A549 treated with AZD9567 at 1 μM for 4 hours (cell line): ENCODE results near the gene CFL1. TPM values are rescaled to one million over a fixed set of nuclear protein-coding genes. Genes with fewer than 3 reads are reported as not detected.

Experiments used
- total RNA-seq: library from RNA; stranded (reverse); fragments of 200-300 nt; extraction: Qiagen RNA extraction; gene quantifications from 5 replicates; pipeline ENCODE4 v1.2.3, GENCODE V29; 2022; ENCODE audit not compliant: insufficient read depth

CFL1 gene
- total RNA-seq = 2,195 to 2,429 TPM (median 2,317 TPM) in 5 replicates

DNA sequence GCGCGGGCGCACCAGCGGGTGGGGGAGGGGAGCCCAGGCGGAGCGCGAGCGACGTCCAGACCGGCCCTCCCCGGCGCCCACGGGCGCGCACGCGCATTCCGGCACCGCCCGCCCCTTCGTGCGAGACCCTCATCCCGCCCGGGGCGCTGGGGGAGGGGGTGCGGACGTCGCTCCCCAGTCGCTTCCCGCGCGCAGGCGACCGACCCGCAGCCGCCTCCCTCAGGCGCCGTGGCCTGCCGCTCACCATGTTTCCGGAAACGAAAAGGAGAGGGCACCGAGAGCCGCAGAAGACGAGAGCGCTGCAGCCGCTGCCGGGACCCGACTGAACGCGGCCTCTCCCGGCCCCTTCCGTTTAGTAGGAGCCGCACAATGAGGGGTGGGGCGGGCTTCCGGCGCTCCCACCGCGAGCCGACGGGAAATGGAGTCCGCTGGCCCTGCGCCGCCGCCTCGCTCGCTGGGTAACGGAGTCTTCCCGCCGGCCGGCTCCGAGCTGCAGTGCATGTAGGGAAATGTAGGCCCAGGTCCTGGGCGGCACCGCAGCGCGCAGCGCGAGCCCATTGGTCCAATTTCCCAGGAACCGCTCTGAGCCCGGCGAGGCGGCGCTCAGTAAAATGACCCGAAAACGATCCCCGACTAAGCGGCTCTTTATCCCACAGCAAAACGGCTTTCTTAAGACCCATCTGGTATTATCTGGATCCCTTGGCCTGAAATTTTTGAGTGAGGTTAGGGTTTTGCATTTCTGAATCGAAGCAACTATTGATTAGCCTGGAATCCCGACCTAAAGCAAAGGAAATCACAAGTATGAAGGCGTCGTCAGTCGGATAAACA lies at the start of gene CFL1:
Gene CFL1, minus strand, starts transcription at position 328 of the 828 bp plus-strand sequence. Its CDS starts 81 bp downstream, at position 247.

DNA sequence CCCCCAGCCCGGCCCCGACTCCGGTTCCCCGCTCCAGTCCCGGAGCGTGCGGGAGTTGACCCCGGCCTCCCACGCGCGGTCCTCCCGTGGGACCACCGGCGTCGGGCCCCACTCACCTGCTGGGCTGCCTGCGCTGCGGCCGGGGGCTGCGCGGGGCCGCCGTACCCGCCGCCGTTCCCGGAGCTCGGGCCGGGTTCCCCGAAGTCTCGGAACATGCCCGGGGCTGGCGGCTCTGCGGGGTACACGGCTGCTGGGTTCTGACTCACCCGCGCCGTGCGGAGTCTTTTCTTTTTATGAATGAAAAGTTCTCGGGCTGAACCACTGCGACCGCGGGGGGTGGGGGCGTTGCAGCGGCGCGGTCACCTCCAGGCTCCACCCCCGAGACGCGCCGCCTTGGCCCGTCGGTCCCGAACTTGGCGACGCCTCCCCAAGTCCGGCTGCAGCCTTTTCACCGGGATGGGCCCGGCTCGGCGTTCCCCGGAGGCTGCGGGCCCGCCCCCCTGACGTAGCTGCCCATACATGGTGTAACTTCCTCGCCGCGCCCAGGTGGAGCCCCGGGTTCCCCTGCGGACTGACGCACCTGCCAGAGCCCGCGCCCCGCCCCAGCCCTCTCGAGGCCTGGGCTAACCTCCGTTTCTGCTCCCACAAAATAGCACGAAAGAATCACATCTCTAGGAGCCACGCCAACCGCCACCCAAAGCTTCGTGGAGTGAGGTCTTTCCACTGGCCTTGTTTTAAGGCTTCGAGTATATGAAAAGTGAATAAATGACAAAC lies 42.3 kb upstream of the CFL1 start, which contains the start of gene FOSL1:
Gene FOSL1, minus strand, starts transcription at position 264 of the 774 bp plus-strand sequence. Its CDS starts 49 bp downstream, at position 215.

DNA sequence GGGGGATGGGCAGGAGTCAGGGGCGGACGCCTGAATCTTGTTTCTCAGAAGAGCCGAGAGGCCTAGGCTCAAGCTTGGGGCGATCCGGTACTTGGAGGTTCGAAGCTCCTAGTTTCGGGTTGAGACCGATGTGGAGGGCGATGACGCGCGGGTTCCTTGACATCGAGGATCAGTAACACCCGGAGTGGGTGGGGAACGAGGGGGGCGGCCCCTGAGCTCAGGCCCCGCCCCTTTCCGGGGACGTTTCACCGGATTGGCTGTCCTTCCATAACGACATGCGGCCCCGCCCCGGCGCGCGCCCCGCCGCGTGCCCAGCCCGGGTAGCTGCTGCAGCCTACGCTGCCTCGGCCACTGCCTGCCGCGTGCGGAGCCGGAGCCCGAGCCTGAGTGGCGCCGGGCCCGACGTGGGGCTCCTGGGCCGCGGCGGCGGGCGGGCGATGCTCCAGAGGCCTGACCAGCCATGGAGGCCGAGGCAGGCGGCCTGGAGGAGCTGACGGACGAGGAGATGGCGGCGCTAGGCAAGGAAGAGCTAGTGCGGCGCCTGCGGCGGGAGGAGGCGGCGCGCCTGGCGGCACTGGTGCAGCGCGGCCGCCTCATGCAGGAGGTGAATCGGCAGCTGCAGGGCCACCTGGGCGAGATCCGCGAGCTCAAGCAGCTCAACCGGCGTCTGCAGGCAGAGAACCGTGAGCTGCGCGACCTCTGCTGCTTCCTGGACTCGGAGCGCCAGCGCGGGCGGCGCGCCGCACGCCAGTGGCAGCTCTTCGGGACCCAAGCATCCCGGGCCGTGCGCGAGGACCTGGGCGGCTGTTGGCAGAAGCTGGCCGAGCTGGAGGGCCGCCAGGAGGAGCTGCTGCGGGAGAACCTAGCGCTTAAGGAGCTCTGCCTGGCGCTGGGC lies 32.6 kb upstream of the CFL1 start, which contains the start of gene CCDC85B:
Gene CCDC85B, plus strand, starts transcription at position 350 of the 895 bp plus-strand sequence. Its CDS starts 111 bp downstream, at position 461.

DNA sequence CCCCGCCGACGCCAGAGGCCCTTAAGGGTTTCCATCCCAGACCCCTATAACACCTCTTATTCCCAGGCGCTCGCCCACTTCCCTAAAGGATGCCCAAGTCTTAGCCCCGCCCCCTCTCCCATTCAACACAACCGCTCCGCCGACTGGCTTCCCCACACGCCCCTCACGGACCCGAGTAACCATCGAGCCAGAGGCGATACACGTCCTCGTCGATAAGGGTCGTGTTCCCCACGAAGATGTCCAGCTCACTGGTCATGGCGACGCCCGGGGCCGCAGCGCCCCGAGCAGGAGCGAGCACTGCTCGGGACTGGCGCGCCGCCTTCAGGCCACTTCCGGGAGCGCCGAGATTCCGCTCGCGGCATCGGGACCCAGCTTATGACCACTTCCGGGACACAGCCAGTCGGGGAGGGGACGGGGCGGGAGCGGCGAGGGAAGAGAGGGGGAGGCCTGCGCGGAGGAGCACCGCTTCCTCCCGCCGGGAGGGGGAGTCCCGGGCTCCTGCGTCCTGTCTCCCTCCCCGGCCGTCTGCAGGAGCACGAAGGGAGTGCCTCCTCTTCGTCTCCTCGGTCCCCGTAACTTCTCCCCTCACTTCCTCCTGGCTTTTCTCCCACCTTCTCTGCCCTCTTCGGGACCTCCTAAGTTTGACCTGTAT lies 30.3 kb upstream of the CFL1 start, which contains the start of gene FIBP:
Gene FIBP, minus strand, starts transcription at position 309 of the 652 bp plus-strand sequence. Its CDS starts 53 bp downstream, at position 256.

DNA sequence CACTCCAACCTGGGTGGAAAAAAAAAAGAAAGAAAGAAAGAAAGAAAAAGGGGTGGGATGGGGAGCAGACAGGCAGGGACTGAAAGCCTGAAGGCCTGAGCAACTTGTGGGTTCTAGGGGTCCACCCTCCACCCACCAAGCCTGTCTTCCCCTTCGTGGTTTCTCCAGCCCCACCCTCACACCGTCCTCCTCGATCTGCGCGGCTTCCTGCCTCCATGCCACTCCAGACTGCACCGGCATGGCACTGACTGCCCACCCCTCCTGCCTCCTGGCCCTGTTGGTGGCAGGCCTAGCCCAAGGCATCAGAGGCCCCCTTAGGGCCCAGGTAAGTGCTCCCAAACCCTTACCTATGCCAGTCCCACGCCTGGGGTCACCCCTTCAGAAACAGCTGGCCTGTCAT lies 21.6 kb upstream of the CFL1 start, which contains the start of gene CTSW:
Gene CTSW, plus strand, starts transcription at position 221 of the 400 bp plus-strand sequence. Its CDS starts 18 bp downstream, at position 239.

DNA sequence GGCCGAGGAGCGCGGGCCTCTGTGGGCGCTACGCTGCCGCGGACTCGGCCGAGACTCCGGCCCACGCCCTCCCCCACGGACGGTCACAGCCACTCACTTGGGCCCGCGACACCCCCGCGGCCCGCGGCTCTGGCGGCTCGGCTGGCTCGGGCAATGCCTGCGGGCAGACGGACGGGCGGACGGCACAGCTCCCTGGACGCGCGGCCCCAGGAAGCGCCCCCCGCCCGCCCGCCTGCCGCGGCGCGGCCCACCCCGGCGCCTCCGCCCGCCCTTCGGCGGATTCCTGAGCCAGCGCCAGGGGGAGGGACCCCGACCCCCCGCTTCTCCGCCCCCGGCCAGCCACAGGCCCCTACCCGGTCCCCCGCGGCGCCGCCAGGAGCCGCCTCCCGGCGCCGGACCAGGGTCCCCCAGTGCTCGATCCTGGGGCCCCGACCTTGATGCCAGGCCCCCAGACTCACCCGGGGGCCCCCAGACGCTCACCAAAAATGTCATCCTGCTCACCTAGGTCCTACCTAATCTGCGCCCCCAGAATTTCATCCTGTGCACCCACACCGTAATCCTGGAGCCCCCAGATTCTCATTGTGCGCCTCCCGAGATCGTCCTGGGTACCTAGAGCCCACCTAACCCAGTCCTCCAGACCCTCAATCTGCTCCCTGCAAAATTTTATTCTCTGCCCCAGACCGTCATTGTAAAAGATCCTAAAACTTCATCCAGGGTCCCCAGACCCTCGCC lies 14.8 kb upstream of the CFL1 start, which contains the start of gene EFEMP2:
Gene EFEMP2, minus strand, starts transcription at position 215 of the 732 bp plus-strand sequence. CDS start 446 bp downstream, outside the sequence.

DNA sequence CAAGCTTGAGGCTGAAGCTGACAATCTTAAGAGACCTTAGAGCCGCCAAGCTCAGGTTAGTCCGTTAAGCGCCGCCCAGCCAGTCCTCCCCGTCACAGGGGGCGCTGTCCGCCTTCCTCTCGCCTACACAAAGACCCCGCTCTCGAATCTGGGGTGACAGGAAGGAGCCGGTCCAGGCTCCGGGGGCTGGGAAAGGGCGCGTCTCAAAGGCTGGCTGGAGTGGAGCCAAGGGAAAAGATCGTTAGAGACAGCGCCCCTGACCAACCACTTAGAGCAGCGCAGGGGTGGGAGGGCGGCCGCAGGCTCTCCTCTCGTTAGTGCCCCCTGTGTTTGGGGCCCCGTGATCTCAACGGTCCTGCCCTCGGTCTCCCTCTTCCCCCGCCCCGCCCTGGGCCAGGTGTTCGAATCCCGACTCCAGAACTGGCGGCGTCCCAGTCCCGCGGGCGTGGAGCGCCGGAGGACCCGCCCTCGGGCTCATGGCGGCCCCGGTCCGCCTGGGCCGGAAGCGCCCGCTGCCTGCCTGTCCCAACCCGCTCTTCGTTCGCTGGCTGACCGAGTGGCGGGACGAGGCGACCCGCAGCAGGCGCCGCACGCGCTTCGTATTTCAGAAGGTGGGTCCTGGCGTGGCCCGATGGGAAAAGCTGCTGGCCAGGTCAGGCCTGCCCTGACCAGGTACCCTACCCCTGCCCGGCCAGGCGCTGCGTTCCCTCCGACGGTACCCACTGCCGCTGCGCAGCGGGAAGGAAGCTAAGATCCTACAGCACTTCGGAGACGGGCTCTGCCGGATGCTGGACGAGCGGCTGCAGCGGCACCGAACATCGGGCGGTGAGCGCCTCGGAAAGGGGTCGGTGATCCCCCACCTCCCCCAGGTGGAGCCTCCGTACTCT lies 2.5 kb upstream of the CFL1 start, which contains the start of gene MUS81:
Gene MUS81, plus strand, starts transcription at position 156 of the 887 bp plus-strand sequence. Its CDS starts 321 bp downstream, at position 477.

DNA sequence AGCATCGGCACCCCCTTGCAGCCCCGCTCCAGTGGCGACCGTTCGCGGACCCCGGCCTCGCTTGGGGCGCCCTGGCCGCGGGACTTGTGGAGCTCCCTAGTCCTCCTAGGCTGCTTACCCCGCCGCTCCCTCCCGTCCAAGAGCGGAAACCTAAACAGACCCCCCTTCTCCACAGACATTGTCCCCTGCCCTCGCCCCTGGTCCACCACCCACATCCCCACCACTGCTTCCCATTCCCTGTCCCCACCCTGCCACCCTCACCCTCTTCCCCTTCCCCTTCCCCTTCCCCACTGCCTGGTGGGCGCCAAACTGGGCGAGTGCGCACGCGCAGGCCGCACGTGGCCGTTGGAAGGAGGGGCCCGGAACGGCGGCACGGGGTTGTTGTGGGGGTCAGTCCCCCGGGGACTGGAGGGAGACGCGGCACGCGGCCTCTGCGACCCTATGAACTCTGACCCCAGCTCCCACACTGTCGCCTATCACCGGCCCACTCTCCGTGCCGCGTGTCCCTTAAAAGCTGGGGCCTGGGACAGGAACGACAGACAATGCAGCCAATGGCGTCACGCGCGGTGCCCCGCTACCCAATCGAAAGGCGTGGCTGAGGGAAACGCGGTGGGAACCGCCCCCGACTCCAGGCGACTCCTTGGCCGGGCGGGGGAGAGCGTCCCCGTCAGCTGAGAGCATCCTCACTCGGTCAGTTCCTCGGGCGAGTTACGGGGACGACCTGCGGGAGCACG lies 24.5 kb downstream of the CFL1 start, which contains the start of gene SNX32:
Gene SNX32, plus strand, starts transcription at position 667 of the 734 bp plus-strand sequence. CDS start 103 bp downstream, outside the sequence.

Other genes starting within 250 kb of the CFL1 start
- 44.0 to 49.5 TPM (median 47.5 TPM) in 5 replicates for gene MAP3K11, start 244.0 kb downstream of the CFL1 start, total RNA-seq
- 25.3 to 38.8 TPM (median 37.9 TPM) in 5 replicates for gene PCNX3, start 242.4 kb downstream of the CFL1 start, total RNA-seq
- gene SIPA1, start 220.1 kb downstream of the CFL1 start, total RNA-seq = 11.1 to 21.7 TPM (median 18.4 TPM) in 5 replicates
- 52.1 to 79.3 TPM (median 74.8 TPM) in 5 replicates for gene RELA, start 195.3 kb downstream of the CFL1 start, total RNA-seq
- 31.3 to 46.9 TPM (median 45.7 TPM) in 5 replicates for gene KAT5, start 145.9 kb downstream of the CFL1 start, total RNA-seq
- 26.8 to 55.4 TPM (median 52.8 TPM) in 5 replicates for gene RNASEH2C, start 137.4 kb downstream of the CFL1 start, total RNA-seq
- gene AP5B1, start 77.2 kb downstream of the CFL1 start, total RNA-seq = 6.6 to 12.9 TPM (median 11.5 TPM) in 5 replicates
- 0.05 to 0.09 TPM (median 0.09 TPM) in 4 of 5 replicates, not detected in the other for gene OVOL1, start 71.1 kb downstream of the CFL1 start, total RNA-seq
- gene SNX32, start 24.2 kb downstream of the CFL1 start, total RNA-seq = 0.08 to 0.10 TPM (median 0.10 TPM) in 3 of 5 replicates, not detected in the others
- 18.2 to 33.2 TPM (median 29.7 TPM) in 5 replicates for gene MUS81, start 2.3 kb upstream of the CFL1 start, total RNA-seq
- 0.54 to 1.7 TPM (median 1.3 TPM) in 4 of 5 replicates, not detected in the other for gene EFEMP2, start 14.6 kb upstream of the CFL1 start, total RNA-seq
- 0.09 TPM in 3 of 5 replicates, not detected in the others for gene CTSW, start 21.7 kb upstream of the CFL1 start, total RNA-seq
- gene FIBP, start 30.3 kb upstream of the CFL1 start, total RNA-seq = 84.8 to 112 TPM (median 86.9 TPM) in 5 replicates
- gene CCDC85B, start 32.5 kb upstream of the CFL1 start, total RNA-seq = 28.3 to 53.4 TPM (median 46.1 TPM) in 5 replicates
- 119 to 205 TPM (median 139 TPM) in 5 replicates for gene FOSL1, start 42.2 kb upstream of the CFL1 start, total RNA-seq
- 34.9 to 51.5 TPM (median 45.0 TPM) in 5 replicates for gene C11orf68, start 60.9 kb upstream of the CFL1 start, total RNA-seq
- 129 to 249 TPM (median 206 TPM) in 5 replicates for gene DRAP1, start 61.2 kb upstream of the CFL1 start, total RNA-seq
- gene TSGA10IP, start 87.3 kb upstream of the CFL1 start, total RNA-seq = 0.25 TPM in 1 of 5 replicates, not detected in the others
- 45.1 to 62.7 TPM (median 60.4 TPM) in 5 replicates for gene SART1, start 103.6 kb upstream of the CFL1 start, total RNA-seq
- gene EIF1AD, start 144.0 kb upstream of the CFL1 start, total RNA-seq = 38.4 to 48.6 TPM (median 42.4 TPM) in 5 replicates
- gene BANF1, start 144.3 kb upstream of the CFL1 start, total RNA-seq = 271 to 480 TPM (median 473 TPM) in 5 replicates
- gene CST6, start 153.8 kb upstream of the CFL1 start, total RNA-seq = not detected in 5 replicates
- 0.71 to 1.2 TPM (median 1.1 TPM) in 4 of 5 replicates, not detected in the other for gene CATSPER1, start 168.3 kb upstream of the CFL1 start, total RNA-seq
- not detected in 5 replicates for gene GAL3ST3, start 191.0 kb upstream of the CFL1 start, total RNA-seq
- 161 to 190 TPM (median 171 TPM) in 5 replicates for gene SF3B2, start 194.2 kb upstream of the CFL1 start, total RNA-seq
- gene PACS1, start 212.1 kb upstream of the CFL1 start, total RNA-seq = 61.1 to 87.1 TPM (median 78.1 TPM) in 5 replicates